Measurements from ENCODE around the gene DACH2. TPM values are rescaled to one million over a fixed set of nuclear protein-coding genes. Genes with fewer than 3 reads are reported as not detected.

Gene DACH2
- not detected in 2 replicates for total RNA-seq

GRCh38 chrX:86148024-86148511, at the start of gene DACH2:
Gene DACH2 (plus strand): TSS chrX:86148451.

Other genes with a start within 250 kb of the DACH2 start
- 28.9 and 33.3 TPM in 2 replicates for gene CHM, start 100.9 kb upstream of the DACH2 start, total RNA-seq

Measured in uterine smooth muscle cell (primary cell).